ENCODE data around the gene HNRNPC. TPM values are rescaled to one million over a fixed set of nuclear protein-coding genes. Genes with fewer than 3 reads are reported as not detected.
A peak's percentile ranks its signal among the peaks of the same experiment; 100 is the strongest.

HNRNPC gene
- total RNA-seq, 1 experiment from 2014 or later = 1,062 TPM

- Histone ChIP-seq H2BK120ac (ENCODE audit: low read depth, low read length, poor library complexity, severe bottlenecking) (peak overlapping the region; percentile 80), H3K4me2 (ENCODE audit: insufficient read depth, insufficient read length, low read length) (peak overlapping the region; percentile 87), H2AFZ (ENCODE audit: low read length) (no peak overlapping the region), H3K9me3 (ENCODE audit: control insufficient read depth, low read depth, low read length) (no peaks in the 10 kb centered on the region), H2BK15ac (ENCODE audit: low read depth, low read length) (no peak overlapping the region), H3K79me1 (ENCODE audit: insufficient read depth, low read depth, low read length, poor library complexity, severe bottlenecking) (no peaks in the 10 kb centered on the region), H3K56ac (ENCODE audit: insufficient read length, low read depth, low read length) (no peak overlapping the region), H3K79me2 (ENCODE audit: insufficient read depth, low read length) (peaks cover 58% of the 10 kb centered on the region), H3K14ac (ENCODE audit: insufficient read depth, low read length) (no peak overlapping the region), H3K27ac (ENCODE audit: insufficient read length, low read depth, low read length) (no peak overlapping the region), H3K4ac (ENCODE audit: low read depth, low read length) (no peak overlapping the region), H4K5ac (ENCODE audit: insufficient read length, low read depth, low read length) (no peak overlapping the region), H3K4me1 (ENCODE audit: insufficient read depth, low read length) (no peaks in the 10 kb centered on the region), H4K20me1 (ENCODE audit: control insufficient read depth, insufficient read depth, insufficient read length) (no peaks in the 10 kb centered on the region), H4K91ac (ENCODE audit: insufficient read length, low read depth, low read length) (no peak overlapping the region), H3K18ac (ENCODE audit: insufficient read length, low read depth, low read length) (no peak overlapping the region), H3K23ac (ENCODE audit: insufficient read length, low read depth, low read length) (no peak overlapping the region), H2AK5ac (ENCODE audit: insufficient read length, low read length) (no peak overlapping the region), H2BK12ac (ENCODE audit: insufficient read length, low read depth, low read length) (no peak overlapping the region), H4K8ac (replicated peaks; ENCODE audit: insufficient read length, low read depth, low read length) (no peak overlapping the region), H3K23me2 (ENCODE audit: insufficient read length, low read depth, low read length, poor library complexity, severe bottlenecking) (peaks cover 6% of the 10 kb centered on the region), H3K27me3 (ENCODE audit: insufficient read depth, low read length) (no peaks in the 10 kb centered on the region), H3K9ac (ENCODE audit: extremely low read depth, insufficient read length, low read length) (peak overlapping the region; percentile 100), H3T11ph (ENCODE audit: low read length) (no peak overlapping the region), H2BK5ac (ENCODE audit: insufficient read length, low read length) (no peak overlapping the region), H2BK20ac (ENCODE audit: low read depth, low read length, poor library complexity, severe bottlenecking) (no peak overlapping the region)
- Mint-ChIP-seq H3K27me3 (ENCODE audit: low read depth) (peaks cover 2% of the 10 kb centered on the region; the same call in 1 of the 2 replicates), H3K9me3 (peaks cover 3% of the 10 kb centered on the region in 2 experiments; a peak in 4 of 5 replicates), H3K36me3 (ENCODE audit: insufficient read depth in 1 of 3, low read depth in 3 of 3) (peaks cover 57 to 62% (median 62%) of the 10 kb centered on the region in 3 experiments), H3K27ac (peak overlapping the region; percentile 92 to 100 (median 100); a peak in 6 of 7 replicates), H3K4me3 (peak overlapping the region; percentile 100), H3K4me1 (peaks cover 33 to 46% of the 10 kb centered on the region in 2 experiments)
- no CpG with 5 or more reads among the region's 16 CpGs for whole genome bisulfite sequencing (ENCODE audit: extremely low coverage, insufficient read length, low lambda C conversion rate)
- TF ChIP-seq CTCF (conservative IDR thresholded peaks at IDR 0.05) = no peak
- DNase-seq = no peak
Measured at GRCh38 chr14:21267886-21268616, 1.2 kb downstream of the HNRNPC start.

All from H9 (cell line).